Effector memory CD4-positive, alpha-beta T cell (primary cell): ENCODE results near the gene CSNK2A1.

ENCODE experiments used
- DNase-seq, 3 donors: peaks; one replicate each; pipeline ENCODE4 v3.0.0-alpha.2; 2020
- H3K27ac ChIP-seq: 2 replicates; pipeline ENCODE4 v1.7.0; 2013; ENCODE audit warnings: mild to moderate bottlenecking, low read length, moderate library complexity; ENCODE audit not compliant: insufficient read depth, poor library complexity, severe bottlenecking
- H3K27me3 ChIP-seq: replicated peaks from 2 replicates; pipeline ENCODE4 v1.7.0; 2013; ENCODE audit warnings: mild to moderate bottlenecking, low read length; ENCODE audit not compliant: insufficient read depth, control insufficient read depth, poor library complexity, severe bottlenecking
- H3K36me3 ChIP-seq: 2 replicates; pipeline ENCODE4 v1.7.0; 2013; ENCODE audit warnings: mild to moderate bottlenecking, low read length, moderate library complexity; ENCODE audit not compliant: control insufficient read depth, insufficient read depth
- H3K4me1 ChIP-seq: 2 replicates; pipeline ENCODE4 v1.7.0; 2013; ENCODE audit warnings: low read length, mild to moderate bottlenecking; ENCODE audit not compliant: control insufficient read depth, insufficient read depth, poor library complexity, severe bottlenecking
- H3K4me3 ChIP-seq: 2 replicates; pipeline ENCODE4 v1.7.0; 2013; ENCODE audit warnings: low read length, low read depth, mild to moderate bottlenecking; ENCODE audit not compliant: insufficient read depth, poor library complexity, severe bottlenecking
- H3K9me3 ChIP-seq: 2 replicates; pipeline ENCODE4 v1.7.0; 2013; ENCODE audit warnings: mild to moderate bottlenecking, low read length, moderate library complexity; ENCODE audit not compliant: control insufficient read depth

The CSNK2A1 gene

DNA sequence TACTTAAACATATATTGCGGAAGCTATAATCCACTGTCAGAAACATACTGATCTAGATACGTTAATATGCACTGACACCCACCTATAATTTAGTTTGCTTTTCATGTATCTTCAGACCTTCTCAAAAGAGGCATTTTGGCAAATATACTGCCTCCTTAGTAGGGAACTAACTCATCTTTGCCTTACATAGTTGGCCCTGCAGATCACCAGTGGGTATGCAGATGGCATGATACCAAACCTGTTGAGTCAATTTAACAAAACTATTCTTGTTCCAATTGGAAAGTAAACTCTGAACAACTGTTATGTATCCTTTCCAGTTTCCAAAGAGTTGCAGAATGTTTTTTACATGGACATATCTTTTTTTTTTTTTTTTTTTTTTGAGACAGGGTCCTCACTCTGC lies 45.6 kb downstream of the CSNK2A1 start:
- Histone ChIP-seq H3K36me3 (peaks cover 63% of the 10 kb centered on the region), H3K27me3 (no peaks in the 10 kb centered on the region), H3K4me3 (no peak overlapping the region), H3K4me1 (no peaks in the 10 kb centered on the region), H3K27ac (no peak overlapping the region), H3K9me3 (no peaks in the 10 kb centered on the region)
- DNase-seq: no peak

DNA sequence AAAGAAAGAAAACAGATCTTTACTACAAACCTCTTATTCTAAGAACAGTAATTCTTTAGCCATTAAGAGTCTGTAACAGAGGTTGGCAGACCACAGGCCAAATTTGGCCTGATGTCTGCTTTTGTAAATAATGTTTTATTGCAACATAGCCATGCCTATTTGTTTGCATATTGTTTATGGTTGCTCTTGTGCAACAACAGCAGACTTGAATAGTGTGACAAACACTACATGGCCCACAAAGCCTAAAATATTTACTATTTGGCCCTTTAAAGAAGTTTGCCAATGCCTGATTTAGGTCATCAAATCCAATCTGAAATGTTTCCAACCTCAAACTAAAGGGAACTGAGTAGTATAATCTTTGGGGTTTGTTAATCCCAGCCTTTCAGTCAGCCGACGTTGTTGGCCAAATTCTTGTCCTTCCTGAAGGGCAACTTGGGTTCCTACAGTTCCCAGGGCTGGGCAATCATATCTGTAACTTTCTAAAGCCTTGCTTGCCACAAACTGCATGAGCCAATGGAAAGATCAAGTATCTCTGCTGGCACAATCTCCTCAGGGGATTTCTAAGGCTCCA lies 47.4 kb downstream of the CSNK2A1 start:
- Histone ChIP-seq H3K27me3 (no peaks in the 10 kb centered on the region), H3K27ac (no peak overlapping the region), H3K4me1 (no peaks in the 10 kb centered on the region), H3K4me3 (no peak overlapping the region), H3K36me3 (peaks cover 53% of the 10 kb centered on the region), H3K9me3 (no peaks in the 10 kb centered on the region)
- no peak for DNase-seq

DNA sequence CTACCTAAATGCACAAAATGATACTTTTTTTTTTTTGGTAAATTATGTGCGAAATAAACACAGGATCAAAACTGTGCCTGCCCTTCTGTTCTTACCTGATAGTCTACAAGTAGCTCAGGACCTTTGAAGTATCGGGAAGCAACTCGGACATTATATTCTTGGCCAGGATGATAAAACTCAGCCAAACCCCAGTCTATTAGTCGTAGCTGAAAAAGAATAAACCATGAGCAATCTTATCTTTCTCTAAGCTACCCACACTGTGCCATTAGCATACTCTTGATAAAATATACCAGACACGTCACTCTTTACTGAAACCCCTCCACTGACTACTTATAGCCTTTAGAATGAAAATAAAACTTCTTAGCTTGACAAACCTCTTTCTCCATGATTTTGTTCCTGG lies 51.4 kb downstream of the CSNK2A1 start:
- no peak for DNase-seq
- no peaks in the 10 kb centered on the region for H3K4me1 ChIP-seq
- H3K27me3 ChIP-seq: no peaks in the 10 kb centered on the region
- H3K9me3 ChIP-seq: no peaks in the 10 kb centered on the region
- H3K36me3 ChIP-seq: peaks cover 48% of the 10 kb centered on the region
- no peak overlapping the region for H3K4me3 ChIP-seq
- no peak overlapping the region for H3K27ac ChIP-seq

DNA sequence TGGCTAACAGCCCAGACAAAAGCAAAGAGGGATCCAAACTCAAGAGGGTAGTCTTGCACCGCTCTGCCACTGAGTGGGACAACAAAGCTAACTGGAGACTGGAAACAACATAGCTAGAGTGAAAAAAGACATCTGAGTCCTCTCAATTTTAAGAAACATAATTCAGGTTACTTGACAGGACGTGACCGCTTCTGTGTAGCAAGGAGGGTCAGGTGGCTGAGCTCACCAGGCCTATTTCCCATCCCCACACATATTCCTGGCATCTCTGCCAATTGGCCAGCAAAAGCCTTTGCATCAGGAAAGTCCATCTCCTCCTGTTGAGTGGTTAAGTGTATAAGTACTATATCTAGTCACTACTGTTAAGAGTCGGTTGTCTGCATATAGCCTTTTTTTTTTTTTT lies 55.9 kb downstream of the CSNK2A1 start:
- Histone ChIP-seq H3K27ac (no peak overlapping the region), H3K4me3 (no peak overlapping the region), H3K9me3 (no peaks in the 10 kb centered on the region), H3K4me1 (no peaks in the 10 kb centered on the region), H3K27me3 (no peaks in the 10 kb centered on the region), H3K36me3 (peaks cover 64% of the 10 kb centered on the region)
- no peak for DNase-seq

DNA sequence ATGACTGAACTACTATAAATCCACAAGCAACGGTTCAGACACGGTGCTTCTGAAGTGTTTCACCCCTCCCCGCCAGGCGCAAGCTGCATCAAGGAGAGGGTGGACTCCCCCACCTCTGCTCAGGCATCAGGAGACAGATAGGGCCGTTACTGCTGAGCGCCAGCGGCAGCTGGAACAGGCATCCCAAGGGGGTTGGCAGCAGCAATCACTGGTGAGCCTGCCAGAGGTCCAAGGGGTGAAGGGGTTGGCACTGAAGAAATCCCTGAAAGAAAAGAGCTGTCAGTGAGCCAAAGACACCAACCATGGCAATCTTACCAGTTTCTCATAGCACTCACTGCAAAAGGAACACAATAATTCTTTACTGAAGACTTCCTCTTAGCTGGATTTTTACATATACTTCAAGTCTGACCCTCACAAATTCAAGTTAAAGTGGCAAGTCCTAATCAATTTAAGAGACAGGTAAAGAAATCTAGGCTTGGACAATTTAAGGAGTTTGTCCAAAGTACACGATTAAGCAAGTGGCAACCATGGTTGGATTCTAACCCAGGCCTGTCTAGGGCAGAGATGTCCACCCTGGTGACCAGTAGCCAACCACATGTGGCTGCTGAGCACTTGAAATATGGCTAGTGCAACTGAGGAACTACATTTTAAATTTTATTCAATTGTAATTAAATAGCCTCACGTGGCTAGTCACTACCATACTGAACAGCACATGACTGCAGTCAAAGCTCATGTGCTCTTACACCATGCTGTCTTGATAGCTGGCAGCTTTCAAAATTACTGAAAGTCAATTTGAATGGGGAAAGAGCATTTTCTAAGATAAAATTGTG lies 59.6 kb downstream of the CSNK2A1 start:
- H3K4me3 ChIP-seq: no peak overlapping the region
- no peak for DNase-seq

DNA sequence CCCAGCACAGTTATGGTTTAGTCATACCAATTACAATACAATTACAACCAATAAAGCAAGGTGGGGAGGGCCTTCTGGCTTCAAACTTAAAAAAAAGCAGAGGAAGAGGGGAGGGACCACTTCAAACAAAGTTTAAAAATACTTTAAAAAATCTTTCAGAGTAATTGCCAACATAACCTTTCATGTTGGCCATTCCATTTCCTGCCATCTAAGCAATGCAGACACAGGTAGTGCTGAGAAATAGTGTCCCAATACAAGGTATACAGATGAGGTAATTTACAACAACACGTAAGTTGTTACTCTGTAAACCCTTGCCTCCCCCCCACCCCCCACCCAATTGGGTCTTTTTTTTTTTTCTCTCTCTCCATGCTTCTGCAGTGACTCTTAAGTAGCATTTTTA lies 62.4 kb downstream of the CSNK2A1 start:
- no peak for DNase-seq
- H3K4me1 ChIP-seq: peaks cover 4% of the 10 kb centered on the region
- no peaks in the 10 kb centered on the region for H3K27me3 ChIP-seq
- H3K9me3 ChIP-seq: no peaks in the 10 kb centered on the region
- H3K27ac ChIP-seq: no peak overlapping the region
- H3K36me3 ChIP-seq: peaks cover 32% of the 10 kb centered on the region
- H3K4me3 ChIP-seq: no peak overlapping the region

More for the DNA sequence above, 59.6 kb downstream of the CSNK2A1 start:
- Histone ChIP-seq H3K36me3 (peaks cover 60% of the 10 kb centered on the region), H3K27ac (no peak overlapping the region), H3K9me3 (no peaks in the 10 kb centered on the region), H3K4me1 (peaks cover 4% of the 10 kb centered on the region), H3K27me3 (no peaks in the 10 kb centered on the region)

DNA sequence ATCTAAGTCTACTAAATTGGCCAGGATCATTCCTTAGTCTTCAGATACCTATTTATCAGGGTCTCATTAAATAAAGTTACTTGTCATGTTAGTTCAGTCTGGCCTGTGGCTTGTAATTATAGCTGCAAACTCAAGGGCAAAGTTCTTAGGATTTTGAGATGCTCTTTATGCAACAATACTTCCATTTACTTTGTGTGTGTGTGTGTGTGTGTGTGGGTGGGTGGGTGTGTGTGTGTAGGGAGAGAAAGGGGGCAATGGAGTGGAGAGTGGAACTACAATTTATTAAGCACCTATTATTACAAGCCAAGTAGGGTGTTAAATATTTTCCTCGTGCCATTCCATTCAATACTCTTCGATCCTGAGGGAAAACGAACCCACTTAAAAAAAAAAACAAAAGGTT lies 63.5 kb downstream of the CSNK2A1 start:
- Histone ChIP-seq H3K36me3 (peaks cover 25% of the 10 kb centered on the region), H3K27me3 (no peaks in the 10 kb centered on the region), H3K9me3 (no peaks in the 10 kb centered on the region), H3K27ac (no peak overlapping the region), H3K4me3 (no peak overlapping the region), H3K4me1 (peaks cover 4% of the 10 kb centered on the region)
- no peak for DNase-seq

DNA sequence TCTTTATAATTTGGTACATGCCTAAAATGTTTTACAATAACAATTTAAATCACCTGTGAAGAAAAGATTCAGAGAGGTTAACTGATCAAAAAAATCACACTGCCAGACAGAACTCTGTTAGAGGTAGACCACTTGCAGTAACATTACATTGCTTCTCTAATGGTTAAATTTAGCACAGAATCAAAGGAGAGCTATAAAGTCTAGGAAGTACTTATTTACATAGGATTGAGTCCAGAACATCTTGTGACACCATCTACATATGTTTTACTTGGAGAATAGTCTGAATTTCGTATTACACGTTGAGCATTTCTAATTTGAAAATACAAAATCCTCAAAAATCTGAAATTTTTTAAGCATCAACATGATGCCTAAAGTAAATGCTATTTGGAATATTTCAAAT lies 64.1 kb downstream of the CSNK2A1 start:
- H3K36me3 ChIP-seq: peaks cover 23% of the 10 kb centered on the region
- no peaks in the 10 kb centered on the region for H3K9me3 ChIP-seq
- peaks cover 4% of the 10 kb centered on the region for H3K4me1 ChIP-seq
- H3K27me3 ChIP-seq: no peaks in the 10 kb centered on the region
- no peak overlapping the region for H3K4me3 ChIP-seq
- no peak overlapping the region for H3K27ac ChIP-seq
- no peak for DNase-seq

DNA sequence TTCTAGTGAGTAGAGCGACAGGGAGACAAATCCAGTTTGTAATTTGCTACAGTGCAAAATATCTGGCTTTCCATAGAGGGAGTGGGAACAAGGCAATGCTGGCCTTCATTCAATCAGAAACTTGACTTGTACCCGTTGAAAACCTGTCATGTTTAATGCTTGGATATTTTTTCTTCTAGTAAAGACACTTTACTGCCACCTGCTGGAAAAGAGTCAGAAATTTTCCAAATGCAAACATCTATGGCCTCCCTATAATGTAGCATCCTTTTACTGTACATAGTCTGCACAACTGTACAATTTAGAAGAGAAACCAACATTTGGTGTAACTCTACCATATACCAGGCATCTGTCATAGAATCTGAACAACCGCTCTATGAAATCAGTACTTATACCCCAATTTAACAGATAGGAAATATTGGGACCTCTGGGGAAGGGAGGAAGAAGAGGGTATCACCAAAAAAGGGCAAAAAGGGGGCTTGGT lies 64.6 kb downstream of the CSNK2A1 start:
- H3K4me1 ChIP-seq: peaks cover 4% of the 10 kb centered on the region
- H3K36me3 ChIP-seq: peaks cover 18% of the 10 kb centered on the region
- H3K27me3 ChIP-seq: no peaks in the 10 kb centered on the region
- no peak for DNase-seq
- H3K27ac ChIP-seq: no peak overlapping the region
- H3K4me3 ChIP-seq: no peak overlapping the region
- H3K9me3 ChIP-seq: no peaks in the 10 kb centered on the region
